ENCODE measurements around the gene FTCDNL1. TPM values are rescaled to one million over a fixed set of nuclear protein-coding genes. Genes with fewer than 3 reads are reported as not detected.

Gene FTCDNL1
- total and polyA plus RNA-seq, 9 of the 15 experiments (the other 6 are each of a cell fraction or from before 2014, with no cell fraction given) = 0.13 to 0.58 (median 0.32) TPM

GRCh38 chr2:199875400-199875799 is 24.4 kb upstream of the FTCDNL1 start (continued):
- TF ChIP-seq BCL6 (CRISPR knock-in tag; IDR thresholded peaks at IDR 0.05) (no peak), NR3C1 (CRISPR knock-in tag; IDR thresholded peaks at IDR 0.05) (no peak), ZNF277 (CRISPR knock-in tag; IDR thresholded peaks at IDR 0.05; ENCODE audit: borderline replicate concordance) (no peak), PHB2 (IDR thresholded peaks at IDR 0.05; ENCODE audit: low read depth) (no peak), ESRRB (CRISPR knock-in tag; IDR thresholded peaks at IDR 0.05; ENCODE audit: borderline replicate concordance) (no peak)

DNA sequence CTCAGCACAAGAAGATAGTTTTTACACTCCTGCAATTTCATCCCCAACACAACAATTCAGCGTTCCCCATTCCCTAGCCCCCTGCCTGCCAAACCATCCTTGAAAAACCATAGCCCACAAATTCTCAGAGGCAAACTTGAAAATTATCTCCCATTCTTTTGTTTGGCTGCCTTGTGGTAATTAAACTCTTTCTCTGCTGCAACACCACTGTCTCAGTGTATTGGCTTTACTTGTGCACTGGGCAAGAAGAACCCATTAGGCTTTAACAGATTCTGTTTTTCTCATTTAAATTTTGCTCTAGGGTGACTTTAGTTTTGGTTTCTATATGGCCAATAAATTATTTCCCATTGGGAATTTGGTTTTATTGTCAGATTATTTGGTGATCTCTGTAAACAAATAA is 23.2 kb upstream of the FTCDNL1 start:
- Histone ChIP-seq H3K27ac (ENCODE audit: extremely low read depth, low read depth, low read length) (no peak overlapping the region), H3K36me3 (ENCODE audit: control insufficient read depth, insufficient read depth, low read length) (no peaks in the 10 kb centered on the region), H3K9ac (ENCODE audit: insufficient read depth in 1 of 2, low read depth in 2 of 2, low read length in 2 of 2) (no peak overlapping the region), H3K4me1 (replicated peaks in 1 of 2; ENCODE audit: control insufficient read depth in 2 of 2, insufficient read depth in 2 of 2, low read length in 2 of 2) (no peaks in the 10 kb centered on the region), H3K9me1 (ENCODE audit: control insufficient read depth, insufficient read depth, low read length) (no peaks in the 10 kb centered on the region), H2AFZ (ENCODE audit: low read depth, low read length) (no peak overlapping the region), H3K27me3 (ENCODE audit: control insufficient read depth in 2 of 2, insufficient read depth in 2 of 2, low read length in 2 of 2) (no peaks in the 10 kb centered on the region), H3K9me3 (replicated peaks; ENCODE audit: control insufficient read depth, insufficient read depth, low read depth, low read length) (no peaks in the 10 kb centered on the region; the same call in 1 of the 2 replicates), H3K4me3 (no peak overlapping the region), H4K20me1 (replicated peaks; ENCODE audit: control insufficient read depth, insufficient read depth, low read length) (no peaks in the 10 kb centered on the region), H3K79me2 (ENCODE audit: control insufficient read depth, insufficient read depth, low read length) (no peaks in the 10 kb centered on the region), H3K4me2 (ENCODE audit: insufficient read depth, low read length) (no peak overlapping the region)
- POLR2A ChIA-PET = interaction anchor here (0.6 kb wide), 2 partner anchors 89 to 652 kb away, joined by 3 read pairs; partner anchors contain the start of gene SGO2
- WGBS (ENCODE audit: insufficient coverage, low coverage, missing lambda C conversion rate) = 0% methylated on average over 1 of the region's 1 CpG
- intact Hi-C loops (cut with micrococcal nuclease) (no loop called here), in situ Hi-C loops (cut with MboI) (no loop called here)
- FAIRE-seq = no peak
- no peak for ATAC-seq
- CTCF ChIA-PET (ENCODE audit: low intra/inter-chr PET ratio) = no interaction called here
- no peak for DNase-seq (ENCODE audit: extremely low read depth in 1 of 4, low spot score in 3 of 4)
- BruUV-seq (replicated peaks) = no TSS peak
- TF ChIP-seq SRSF9 (IDR thresholded peaks at IDR 0.05; ENCODE audit: borderline replicate concordance, low read depth, low read length) = no peak
- peak in 1 of 2 experiments; percentile 57; a peak in 2 of 3 replicates for TF ChIP-seq CBX3 (IDR thresholded peaks at IDR 0.05; ENCODE audit: borderline replicate concordance in 1 of 2, low read length in 2 of 2)
- TF ChIP-seq JUND (IDR thresholded peaks at IDR 0.05; ENCODE audit: borderline replicate concordance, low read depth, low read length) = no peak
- TF ChIP-seq JUND (tag; IDR thresholded peaks at IDR 0.05; ENCODE audit: borderline replicate concordance, low read depth, low read length) = no peak
- no peak for TF ChIP-seq PHF8 (IDR thresholded peaks at IDR 0.05; ENCODE audit: borderline replicate concordance, low read length)
- no peak for TF ChIP-seq ZNF449 (CRISPR knock-in tag; IDR thresholded peaks at IDR 0.05)
- TF ChIP-seq MTA3 (IDR thresholded peaks at IDR 0.05; ENCODE audit: borderline replicate concordance) = no peak
- peak; percentile 65; the same call in 1 of the 2 replicates for TF ChIP-seq CBX5 (IDR thresholded peaks at IDR 0.05; ENCODE audit: borderline replicate concordance, low read depth)
- TF ChIP-seq DMBX1 (CRISPR knock-in tag; IDR thresholded peaks at IDR 0.05; ENCODE audit: borderline replicate concordance) = no peak
- TF ChIP-seq KLF6 (CRISPR knock-in tag; IDR thresholded peaks at IDR 0.05; ENCODE audit: borderline replicate concordance) = no peak
- TF ChIP-seq SAFB2 (IDR thresholded peaks at IDR 0.05; ENCODE audit: borderline replicate concordance, low read depth, low read length, severe bottlenecking) = no peak
- TF ChIP-seq, protein P1, sequence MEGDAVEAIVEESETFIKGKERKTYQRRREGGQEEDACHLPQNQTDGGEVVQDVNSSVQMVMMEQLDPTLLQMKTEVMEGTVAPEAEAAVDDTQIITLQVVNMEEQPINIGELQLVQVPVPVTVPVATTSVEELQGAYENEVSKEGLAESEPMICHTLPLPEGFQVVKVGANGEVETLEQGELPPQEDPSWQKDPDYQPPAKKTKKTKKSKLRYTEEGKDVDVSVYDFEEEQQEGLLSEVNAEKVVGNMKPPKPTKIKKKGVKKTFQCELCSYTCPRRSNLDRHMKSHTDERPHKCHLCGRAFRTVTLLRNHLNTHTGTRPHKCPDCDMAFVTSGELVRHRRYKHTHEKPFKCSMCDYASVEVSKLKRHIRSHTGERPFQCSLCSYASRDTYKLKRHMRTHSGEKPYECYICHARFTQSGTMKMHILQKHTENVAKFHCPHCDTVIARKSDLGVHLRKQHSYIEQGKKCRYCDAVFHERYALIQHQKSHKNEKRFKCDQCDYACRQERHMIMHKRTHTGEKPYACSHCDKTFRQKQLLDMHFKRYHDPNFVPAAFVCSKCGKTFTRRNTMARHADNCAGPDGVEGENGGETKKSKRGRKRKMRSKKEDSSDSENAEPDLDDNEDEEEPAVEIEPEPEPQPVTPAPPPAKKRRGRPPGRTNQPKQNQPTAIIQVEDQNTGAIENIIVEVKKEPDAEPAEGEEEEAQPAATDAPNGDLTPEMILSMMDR (IDR thresholded peaks at IDR 0.05 in 2 of 3, conservative IDR thresholded peaks at IDR 0.05 in 1 of 3; ENCODE audit: insufficient read depth in 2 of 3, low read depth in 1 of 3, low read length in 3 of 3) = no peak

Measured in K562 (cell line).